Bronchial epithelial cell (primary cell): ENCODE results near the gene GALNT5. TPM values are rescaled to one million over a fixed set of nuclear protein-coding genes. Genes with fewer than 3 reads are reported as not detected.

Experiments
- DNase-seq: peaks from one replicate; pipeline ENCODE4 v3.0.0-alpha.2; 2010; ENCODE audit warnings: low read depth
- FAIRE-seq: peaks from 2 replicates; lab custom pipeline; 2011; peaks lifted over from hg19 to GRCh38; lab: Jason Lieb, UNC
- H3K27me3 ChIP-seq: 2 replicates; pipeline ENCODE4 v1.5.1; 2011; ENCODE audit warnings: low read length; ENCODE audit not compliant: control insufficient read depth, insufficient read depth
- H3K36me3 ChIP-seq: 2 replicates; pipeline ENCODE4 v1.5.1; 2011; ENCODE audit warnings: low read length; ENCODE audit not compliant: control insufficient read depth, insufficient read depth
- H3K4me3 ChIP-seq: 2 replicates; pipeline ENCODE4 v1.5.1; 2011; ENCODE audit warnings: mild to moderate bottlenecking, low read depth, low read length, control low read depth
- total RNA-seq: library from RNA; depleted of rRNA; stranded (reverse); fragments of >200 nt; gene quantifications from 2 replicates; pipeline ENCODE4 v1.2.1, GENCODE V29; 2014
- TF ChIP-seq, protein P1 (sequence below): IDR thresholded peaks from 2 replicates; pipeline ENCODE4 v1.5.1; 2011; ENCODE audit warnings: mild to moderate bottlenecking, moderate library complexity, low read length, control low read depth, inconsistent platforms; ENCODE audit not compliant: insufficient read depth, severe bottlenecking

GALNT5 gene
- total RNA-seq, 1 donor from 2014 or later, result 26.1 TPM

GRCh38 chr2:157325786-157326185 is 68.3 kb downstream of the GALNT5 start, which contains the start of gene ERMN:
ERMN (minus strand) TSS chr2:157325824; CDS start chr2:157325642, 182 bp downstream.
- Histone ChIP-seq H3K27me3 (peaks cover 1% of the 10 kb centered on the region), H3K4me3 (no peak within 1 kb of the TSS), H3K36me3 (no peaks in the 10 kb centered on the region)
- FAIRE-seq (no peak), DNase-seq (peak; percentile 39)
- TF ChIP-seq, protein P1, sequence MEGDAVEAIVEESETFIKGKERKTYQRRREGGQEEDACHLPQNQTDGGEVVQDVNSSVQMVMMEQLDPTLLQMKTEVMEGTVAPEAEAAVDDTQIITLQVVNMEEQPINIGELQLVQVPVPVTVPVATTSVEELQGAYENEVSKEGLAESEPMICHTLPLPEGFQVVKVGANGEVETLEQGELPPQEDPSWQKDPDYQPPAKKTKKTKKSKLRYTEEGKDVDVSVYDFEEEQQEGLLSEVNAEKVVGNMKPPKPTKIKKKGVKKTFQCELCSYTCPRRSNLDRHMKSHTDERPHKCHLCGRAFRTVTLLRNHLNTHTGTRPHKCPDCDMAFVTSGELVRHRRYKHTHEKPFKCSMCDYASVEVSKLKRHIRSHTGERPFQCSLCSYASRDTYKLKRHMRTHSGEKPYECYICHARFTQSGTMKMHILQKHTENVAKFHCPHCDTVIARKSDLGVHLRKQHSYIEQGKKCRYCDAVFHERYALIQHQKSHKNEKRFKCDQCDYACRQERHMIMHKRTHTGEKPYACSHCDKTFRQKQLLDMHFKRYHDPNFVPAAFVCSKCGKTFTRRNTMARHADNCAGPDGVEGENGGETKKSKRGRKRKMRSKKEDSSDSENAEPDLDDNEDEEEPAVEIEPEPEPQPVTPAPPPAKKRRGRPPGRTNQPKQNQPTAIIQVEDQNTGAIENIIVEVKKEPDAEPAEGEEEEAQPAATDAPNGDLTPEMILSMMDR, result no peak

GRCh38 chr2:157326698-157327097 is 69.2 kb downstream of the GALNT5 start:
- TF ChIP-seq, protein P1, result no peak
- Histone ChIP-seq H3K36me3 (no peaks in the 10 kb centered on the region), H3K4me3 (no peak overlapping the region), H3K27me3 (peaks cover 1% of the 10 kb centered on the region)
- FAIRE-seq (no peak), DNase-seq (no peak)

- Histone ChIP-seq H3K4me3 (no peak overlapping the region), H3K36me3 (no peaks in the 10 kb centered on the region), H3K27me3 (peaks cover 1% of the 10 kb centered on the region)
- FAIRE-seq (no peak), DNase-seq (no peak)
- TF ChIP-seq, protein P1, result no peak
These were observed 69.7 kb downstream of the GALNT5 start for GRCh38 chr2:157327200-157327599.

DNA sequence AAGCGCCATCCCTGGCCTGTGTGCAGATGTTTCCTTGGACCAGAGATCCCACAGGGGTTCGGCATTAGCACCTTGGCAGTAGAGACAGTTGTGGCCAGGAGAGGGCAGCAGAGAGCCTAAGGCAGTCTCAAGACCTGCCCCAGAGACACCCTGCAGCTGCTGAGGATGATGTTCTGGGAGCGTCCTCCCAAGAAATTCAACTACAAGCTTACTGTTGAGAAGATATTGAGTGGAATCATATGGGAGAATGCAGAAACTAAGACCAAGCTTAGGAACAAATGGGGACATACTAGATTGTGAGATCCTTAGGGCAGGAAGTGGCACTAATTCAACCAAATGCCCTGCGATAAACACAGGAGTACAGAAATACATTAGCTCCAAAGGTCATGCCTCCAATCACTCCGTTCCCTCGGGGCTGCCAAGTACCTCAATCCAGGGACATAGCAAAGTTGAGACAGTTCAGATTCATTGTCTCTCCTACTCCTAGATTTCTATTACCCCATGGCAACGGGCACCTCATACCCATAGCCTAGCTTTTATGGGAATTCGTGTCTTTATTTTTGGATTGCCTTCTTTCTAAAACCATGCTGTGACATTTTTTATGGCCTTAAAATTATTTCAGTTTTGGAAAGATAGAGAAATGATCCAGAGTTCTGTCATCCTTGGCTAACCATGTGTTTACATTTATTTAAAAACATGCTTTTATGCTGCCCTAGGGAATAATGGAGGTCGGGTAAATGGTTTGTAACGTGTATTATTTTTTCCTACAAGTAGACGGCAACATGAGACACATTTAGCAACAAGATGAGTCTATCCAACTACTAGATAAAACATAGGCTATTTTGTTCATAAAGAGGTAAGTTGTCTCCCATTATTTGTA is 70.4 kb downstream of the GALNT5 start:
- FAIRE-seq (no peak), DNase-seq (peak; percentile 70)
- TF ChIP-seq, protein P1, result peak; percentile 98
- H3K4me3 ChIP-seq, result no peak overlapping the region
- peaks cover 1% of the 10 kb centered on the region for H3K27me3 ChIP-seq
- H3K36me3 ChIP-seq, result no peaks in the 10 kb centered on the region

DNA sequence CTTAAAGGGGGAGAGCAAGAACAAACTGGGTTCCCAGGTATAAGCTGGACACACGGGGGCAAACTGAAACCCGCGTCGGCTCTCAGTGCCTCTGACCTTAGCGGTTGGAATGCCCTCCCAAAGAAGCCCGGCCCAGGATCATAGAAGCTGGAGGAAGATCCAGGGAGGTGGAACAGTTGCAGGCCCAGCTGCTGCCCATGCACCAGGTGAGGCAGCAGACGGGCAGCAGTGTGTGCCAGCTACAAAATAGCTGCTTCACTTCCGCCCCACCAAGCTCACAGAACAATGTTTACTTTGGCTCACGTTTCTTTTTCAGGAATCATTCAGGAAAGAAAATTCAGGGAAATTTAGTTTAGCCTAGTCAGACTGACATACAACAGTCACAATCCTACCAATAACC is 72.0 kb downstream of the GALNT5 start:
- TF ChIP-seq, protein P1, result no peak
- peaks cover 1% of the 10 kb centered on the region for H3K27me3 ChIP-seq
- peak; percentile 74 for DNase-seq
- H3K4me3 ChIP-seq, result no peak overlapping the region
- no peaks in the 10 kb centered on the region for H3K36me3 ChIP-seq
- no peak for FAIRE-seq
